Upper lobe of left lung (tissue), 6 donors: ENCODE results near the gene EFHD2. TPM values are rescaled to one million over a fixed set of nuclear protein-coding genes. Genes with fewer than 3 reads are reported as not detected.

ENCODE experiments used
- ATAC-seq, 2 donors: fragments of 200-7000 bp; cut with Tn5 transposase; one replicate each; pipeline ENCODE4 v1.9.1; 2022; ENCODE audit warnings: mild to moderate bottlenecking in 2 of 2, moderate library complexity in 2 of 2; ENCODE audit not compliant: low FRiP score in 2 of 2
- DNase-seq, 2 donors: peaks; one replicate each; pipeline ENCODE4 v3.0.0-alpha.2; 2019 to 2020
- H3K27ac ChIP-seq, 4 donors: fragments of 200-600 bp; sonication (generic); one replicate each; pipeline ENCODE4 v1.5.1; 2016 to 2019
- H3K27me3 ChIP-seq, 4 donors: fragments of 200-600 bp; sonication (generic); one replicate each; pipeline ENCODE4 v1.5.1; 2017 to 2019
- H3K36me3 ChIP-seq, 4 donors: fragments of 200-600 bp; sonication (generic); one replicate each; pipeline ENCODE4 v1.5.1; 2016 to 2019
- H3K4me1 ChIP-seq, 4 donors: fragments of 200-600 bp; sonication (generic); one replicate each; pipeline ENCODE4 v1.5.1; 2018 to 2019
- H3K4me3 ChIP-seq, 4 donors: fragments of 200-600 bp; sonication (generic); one replicate each; pipeline ENCODE4 v1.5.1; 2017 to 2019; ENCODE audit warnings: mild to moderate bottlenecking in 2 of 4, moderate library complexity in 1 of 4
- H3K9me3 ChIP-seq, 4 donors: fragments of 200-600 bp; sonication (generic); one replicate each; pipeline ENCODE4 v1.5.1; 2018 to 2019
- EP300 ChIP-seq, 4 donors: sonication (generic); formaldehyde crosslinking; IDR thresholded peaks; one replicate each; pipeline ENCODE4 v1.5.1; 2017; ENCODE audit warnings: antibody characterized with exemption in 4 of 4, control low read depth in 2 of 4
- POLR2A ChIP-seq, 4 donors: fragments of 450-650 bp; IDR thresholded peaks; one replicate each; pipeline ENCODE4 v1.5.1; 2016 to 2017; ENCODE audit warnings: antibody characterized with exemption in 4 of 4, mild to moderate bottlenecking in 2 of 4
- POLR2AphosphoS5 ChIP-seq, 2 donors: sonication (generic); formaldehyde crosslinking; IDR thresholded peaks; one replicate each; pipeline ENCODE4 v1.5.1; 2017; ENCODE audit warnings: antibody characterized with exemption in 2 of 2
- WGBS, 2 donors: methylation state at CpG; one replicate each; pipeline ENCODE4 v1.1.5; 2017 to 2018; 5-methylcytosine and 5-hydroxymethylcytosine counted together
- total RNA-seq, 6 donors: library from RNA; depleted of rRNA in 4 of 6; stranded (reverse); fragments of >200 nt in 4 of 6; gene quantifications; one replicate each; pipeline versions ENCODE4 v1.1.0 to v1.2.1, GENCODE V29; 2016 to 2021
- TF ChIP-seq, protein P1 (sequence below), 6 experiments: fragments of 450-650 bp in 4 of 6; fragments of 200-600 bp in 2 of 6; sonication (generic) in 2 of 6; IDR thresholded peaks; one replicate each; pipeline ENCODE4 v1.5.1; 2016 to 2019; ENCODE audit warnings: antibody characterized with exemption in 6 of 6
- donor health status: DM: no; HTN: no; CAD: no; lungs with moderate emphysema.
- donor health status: DM: no; HTN: yes; CAD: no; lungs with severe emphysema.

Gene EFHD2
- total RNA-seq, 6 donors from 2014 or later, result 62.9 to 123 (median 91.2) TPM

GRCh38 chr1:15420853-15421465 lies 11.3 kb downstream of the EFHD2 start:
- TF ChIP-seq, protein P1, sequence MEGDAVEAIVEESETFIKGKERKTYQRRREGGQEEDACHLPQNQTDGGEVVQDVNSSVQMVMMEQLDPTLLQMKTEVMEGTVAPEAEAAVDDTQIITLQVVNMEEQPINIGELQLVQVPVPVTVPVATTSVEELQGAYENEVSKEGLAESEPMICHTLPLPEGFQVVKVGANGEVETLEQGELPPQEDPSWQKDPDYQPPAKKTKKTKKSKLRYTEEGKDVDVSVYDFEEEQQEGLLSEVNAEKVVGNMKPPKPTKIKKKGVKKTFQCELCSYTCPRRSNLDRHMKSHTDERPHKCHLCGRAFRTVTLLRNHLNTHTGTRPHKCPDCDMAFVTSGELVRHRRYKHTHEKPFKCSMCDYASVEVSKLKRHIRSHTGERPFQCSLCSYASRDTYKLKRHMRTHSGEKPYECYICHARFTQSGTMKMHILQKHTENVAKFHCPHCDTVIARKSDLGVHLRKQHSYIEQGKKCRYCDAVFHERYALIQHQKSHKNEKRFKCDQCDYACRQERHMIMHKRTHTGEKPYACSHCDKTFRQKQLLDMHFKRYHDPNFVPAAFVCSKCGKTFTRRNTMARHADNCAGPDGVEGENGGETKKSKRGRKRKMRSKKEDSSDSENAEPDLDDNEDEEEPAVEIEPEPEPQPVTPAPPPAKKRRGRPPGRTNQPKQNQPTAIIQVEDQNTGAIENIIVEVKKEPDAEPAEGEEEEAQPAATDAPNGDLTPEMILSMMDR (IDR thresholded peaks at IDR 0.05), result no peak
- TF ChIP-seq EP300 (IDR thresholded peaks at IDR 0.05) (no peak), POLR2A (IDR thresholded peaks at IDR 0.05) (no peak)
- Histone ChIP-seq H3K27ac (no peak overlapping the region), H3K4me1 (peaks cover 19 to 67% (median 45%) of the 10 kb centered on the region in 4 donors), H3K27me3 (no peaks in the 10 kb centered on the region), H3K9me3 (no peaks in the 10 kb centered on the region), H3K4me3 (no peak overlapping the region), H3K36me3 (peaks cover 0 to 8% (median 2%) of the 10 kb centered on the region in 4 donors)
- ATAC-seq, result no peak
- no peak for DNase-seq
- WGBS, 2 donors, result 86 to 88% methylated on average over 8 of the region's 8 CpGs

- Histone ChIP-seq H3K27ac (no peak overlapping the region), H3K4me1 (peaks cover 2 to 55% (median 28%) of the 10 kb centered on the region in 4 donors), H3K36me3 (peaks cover 0 to 27% (median 12%) of the 10 kb centered on the region in 4 donors), H3K9me3 (no peaks in the 10 kb centered on the region), H3K4me3 (no peak overlapping the region), H3K27me3 (no peaks in the 10 kb centered on the region)
- no peak for DNase-seq
- ATAC-seq, result no peak
- TF ChIP-seq POLR2A (IDR thresholded peaks at IDR 0.05), result no peak
- TF ChIP-seq POLR2AphosphoS5 (IDR thresholded peaks at IDR 0.05), result no peak
- 91 to 100% methylated on average over 6 of the region's 8 CpGs for WGBS, 2 donors
Measured at GRCh38 chr1:15422871-15423270, 13.2 kb downstream of the EFHD2 start.

- Histone ChIP-seq H3K27me3 (no peaks in the 10 kb centered on the region), H3K9me3 (no peaks in the 10 kb centered on the region), H3K27ac (no peak overlapping the region), H3K4me1 (peaks cover 2 to 52% (median 26%) of the 10 kb centered on the region in 4 donors), H3K36me3 (peaks cover 0 to 33% (median 14%) of the 10 kb centered on the region in 4 donors), H3K4me3 (no peak overlapping the region)
- no peak for DNase-seq
- WGBS, 2 donors, result 85 to 92% methylated on average over 8 to 11 of the region's 11 CpGs
- TF ChIP-seq, protein P1 (IDR thresholded peaks at IDR 0.05), result no peak
- TF ChIP-seq POLR2AphosphoS5 (IDR thresholded peaks at IDR 0.05), result no peak
- TF ChIP-seq EP300 (IDR thresholded peaks at IDR 0.05), result no peak
- no peak for TF ChIP-seq POLR2A (IDR thresholded peaks at IDR 0.05)
- ATAC-seq, result no peak
Measured at GRCh38 chr1:15423355-15424077, 13.8 kb downstream of the EFHD2 start.

DNA sequence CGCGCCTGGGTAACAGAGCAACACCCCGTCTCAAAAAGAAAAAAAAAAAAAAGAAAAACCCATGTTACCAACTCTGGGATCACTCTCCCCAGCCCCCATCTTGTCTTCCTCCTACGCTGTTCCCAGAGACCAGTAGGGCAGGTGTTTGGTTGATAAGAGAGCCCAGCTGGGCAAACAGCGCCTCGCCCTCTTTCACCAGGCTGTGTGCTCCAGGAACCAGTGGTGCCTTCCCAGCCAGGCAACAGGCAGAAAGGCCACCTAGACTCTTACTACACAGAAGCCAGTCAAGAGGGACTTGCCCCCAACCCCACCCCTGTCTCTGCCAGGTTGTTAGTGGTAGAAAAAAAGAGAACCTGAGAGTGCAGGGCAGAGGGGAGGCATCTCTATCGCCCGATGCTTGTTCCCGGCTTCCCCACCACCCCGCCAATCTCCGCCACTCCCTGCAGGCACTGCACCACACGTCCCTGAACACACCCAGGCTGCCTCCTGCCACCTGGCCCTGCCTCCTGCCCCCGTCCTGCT lies 14.5 kb downstream of the EFHD2 start:
- DNase-seq (peak in 1 of 2 donors; percentile 83), ATAC-seq (peak in 1 of 2 donors; percentile 44)
- Histone ChIP-seq H3K4me1 (peaks cover 2 to 45% (median 19%) of the 10 kb centered on the region in 4 donors), H3K4me3 (no peak overlapping the region), H3K27me3 (no peaks in the 10 kb centered on the region), H3K27ac (peak overlapping the region in 2 of 4 donors; percentile 26 to 52), H3K36me3 (peaks cover 0 to 36% (median 18%) of the 10 kb centered on the region in 4 donors), H3K9me3 (no peaks in the 10 kb centered on the region)
- no peak for TF ChIP-seq EP300 (IDR thresholded peaks at IDR 0.05)
- TF ChIP-seq POLR2A (IDR thresholded peaks at IDR 0.05), result no peak
- no peak for TF ChIP-seq POLR2AphosphoS5 (IDR thresholded peaks at IDR 0.05)
- TF ChIP-seq, protein P1 (IDR thresholded peaks at IDR 0.05), result no peak
- WGBS, 2 donors, result 51 to 65% methylated on average over 13 of the region's 13 CpGs

GRCh38 chr1:15424981-15425380 lies 15.3 kb downstream of the EFHD2 start:
- H3K27ac ChIP-seq, result peak overlapping the region in 2 of 4 donors; percentile 26 to 52
- TF ChIP-seq POLR2AphosphoS5 (IDR thresholded peaks at IDR 0.05), result no peak
- no peak for TF ChIP-seq EP300 (IDR thresholded peaks at IDR 0.05)
- no peak for TF ChIP-seq POLR2A (IDR thresholded peaks at IDR 0.05)

More at GRCh38 chr1:15424981-15425380, 15.3 kb downstream of the EFHD2 start:
- WGBS, 2 donors, result 81 to 90% methylated on average over 2 to 5 of the region's 5 CpGs
- H3K36me3 ChIP-seq, result peaks cover 0 to 41% (median 18%) of the 10 kb centered on the region in 4 donors
- peaks cover 2 to 40% (median 14%) of the 10 kb centered on the region in 4 donors for H3K4me1 ChIP-seq
- no peak overlapping the region for H3K4me3 ChIP-seq
- no peak for ATAC-seq
- H3K9me3 ChIP-seq, result no peaks in the 10 kb centered on the region
- no peaks in the 10 kb centered on the region for H3K27me3 ChIP-seq
- DNase-seq, result no peak
